Hippocampal formation (tissue), 2 donors: ENCODE measurements around the gene DIPK2B.
A peak's percentile ranks its signal among the peaks of the same experiment; 100 is the strongest.

Experiments
- DNase-seq, 2 donors: peaks; one replicate each; lab custom pipeline; 2025; lab: John Stamatoyannopoulos, UW

The DIPK2B gene

GRCh38 chrX:45164021-45164621, 36.6 kb downstream of the DIPK2B start:
- DNase-seq = peak in 1 of 2 donors; percentile 6

- no peak for DNase-seq
Measured at GRCh38 chrX:45157647-45158046, 43.0 kb downstream of the DIPK2B start.

- DNase-seq = no peak
Measured at GRCh38 chrX:45154462-45154861, 46.2 kb downstream of the DIPK2B start.

GRCh38 chrX:45154033-45154360, 46.7 kb downstream of the DIPK2B start:
- no peak for DNase-seq
